CD8-positive, alpha-beta memory T cell (primary cell): ENCODE measurements around the gene HSBP1L1. TPM values are rescaled to one million over a fixed set of nuclear protein-coding genes. Genes with fewer than 3 reads are reported as not detected.
"Not testable (repeated sequence)": the region's sequence is repeated elsewhere in the genome, so short reads cannot be mapped to it uniquely, and the experiment has no call there.

Experiments used
- CTCF ChIA-PET: fragments of 350-600 bp; sonication (Branson Sonifier 250); formaldehyde crosslinking; loops from one replicate; lab custom pipeline; 2021; ENCODE audit warnings: antibody characterized with exemption; lab: Charles Lee
- POLR2A ChIA-PET: fragments of 350-600 bp; sonication (Branson Sonifier 250); formaldehyde crosslinking; loops from one replicate; lab custom pipeline; 2021; ENCODE audit warnings: antibody characterized with exemption; lab: Charles Lee
- DNase-seq, 5 donors: peaks; one replicate each; pipeline versions ENCODE4 v3.0.0 to v3.0.0-alpha.2; 2020 to 2022; ENCODE audit warnings: mixed read lengths in 1 of 5
- H3K27ac ChIP-seq: one replicate; pipeline ENCODE4 v1.7.0; 2013; ENCODE audit warnings: low read depth, mild to moderate bottlenecking, low read length, moderate library complexity
- H3K27me3 ChIP-seq: 2 replicates; pipeline ENCODE4 v1.7.0; 2013; ENCODE audit warnings: low read length, mild to moderate bottlenecking; ENCODE audit not compliant: insufficient read depth, poor library complexity, severe bottlenecking
- H3K36me3 ChIP-seq: 2 replicates; pipeline ENCODE4 v1.7.0; 2013; ENCODE audit warnings: mild to moderate bottlenecking, low read length, moderate library complexity; ENCODE audit not compliant: insufficient read depth
- H3K4me1 ChIP-seq: 2 replicates; pipeline ENCODE4 v1.7.0; 2013; ENCODE audit warnings: mild to moderate bottlenecking, low read length, moderate library complexity; ENCODE audit not compliant: insufficient read depth
- H3K4me3 ChIP-seq: 2 replicates; pipeline ENCODE4 v1.7.0; 2013; ENCODE audit warnings: mild to moderate bottlenecking, low read length
- H3K9me3 ChIP-seq: 2 replicates; pipeline ENCODE4 v1.7.0; 2013; ENCODE audit warnings: mild to moderate bottlenecking, low read length
- H3K27ac Mint-ChIP-seq, 8 donors: one replicate each; pipeline ENCODE4 v1.8.0; 2020 to 2021; ENCODE audit warnings: mixed read lengths in 8 of 8, mild to moderate bottlenecking in 6 of 8, inconsistent platforms in 3 of 8, moderate library complexity in 3 of 8
- H3K27me3 Mint-ChIP-seq, 2 donors: one replicate each; pipeline ENCODE4 v1.8.0; 2020 to 2021; ENCODE audit warnings: mixed read lengths in 2 of 2, mild to moderate bottlenecking in 1 of 2, moderate library complexity in 1 of 2
- H3K36me3 Mint-ChIP-seq, 3 donors: one replicate each; pipeline ENCODE4 v1.8.0; 2020 to 2021; ENCODE audit warnings: mixed read lengths in 3 of 3, inconsistent platforms in 1 of 3, mild to moderate bottlenecking in 1 of 3
- H3K4me1 Mint-ChIP-seq, 3 donors: one replicate each; pipeline ENCODE4 v1.8.0; 2020 to 2021; ENCODE audit warnings: mixed read lengths in 3 of 3, inconsistent platforms in 1 of 3, mild to moderate bottlenecking in 1 of 3
- H3K4me3 Mint-ChIP-seq, 7 donors: one replicate each; pipeline ENCODE4 v1.8.0; 2020 to 2021; ENCODE audit warnings: mixed read lengths in 7 of 7, mild to moderate bottlenecking in 6 of 7, moderate library complexity in 4 of 7, inconsistent platforms in 2 of 7
- H3K9me3 Mint-ChIP-seq, 5 donors: one replicate each; pipeline ENCODE4 v1.8.0; 2020 to 2022; ENCODE audit warnings: mixed read lengths in 5 of 5, mild to moderate bottlenecking in 3 of 5, moderate library complexity in 2 of 5, inconsistent platforms in 1 of 5
- polyA plus RNA-seq: library from polyadenylated mRNA; unstranded; fragments of 300-500 nt; fragmentation: Illumina TruSeq; gene quantifications from one replicate; pipeline ENCODE4 v1.2.3, GENCODE V29; 2021
- total RNA-seq, 2 experiments: library from RNA; stranded (reverse); gene quantifications; one replicate each; pipeline ENCODE4 v1.2.3, GENCODE V29; 2021

HSBP1L1 gene
- total and polyA plus RNA-seq, 3 experiments from 2014 or later = 3.3 to 17.2 (median 4.2) TPM

DNA sequence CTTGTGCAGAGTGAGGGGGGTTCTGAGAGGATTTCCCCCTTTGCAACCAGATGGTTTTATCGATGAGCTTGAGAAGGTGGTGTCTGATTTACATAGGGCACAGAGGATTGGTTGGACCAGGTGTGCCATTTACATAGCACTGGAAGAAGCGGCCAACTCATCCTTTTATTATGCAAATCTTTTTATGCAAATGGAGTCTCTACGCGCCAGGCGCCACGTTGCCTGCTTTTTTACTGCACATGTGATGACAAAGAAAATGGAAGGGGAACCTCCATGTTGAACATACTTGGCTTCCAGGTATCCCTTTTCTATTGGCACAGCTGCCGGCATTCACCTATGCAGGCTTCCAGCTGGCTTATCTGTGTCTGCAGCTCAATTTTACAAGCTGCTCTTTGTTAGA, 42.3 kb downstream of the HSBP1L1 start:
- Histone ChIP-seq H3K36me3 (no peaks in the 10 kb centered on the region), H3K4me3 (no peak overlapping the region), H3K4me1 (no peaks in the 10 kb centered on the region), H3K9me3 (no peaks in the 10 kb centered on the region), H3K27ac (no peak overlapping the region), H3K27me3 (no peaks in the 10 kb centered on the region)
- H3K4me3 Mint-ChIP-seq = no peak overlapping the region
- H3K27me3 Mint-ChIP-seq = peaks cover 0 to 8% of the 10 kb centered on the region in 2 donors
- H3K36me3 Mint-ChIP-seq = peaks cover 1 to 45% (median 4%) of the 10 kb centered on the region in 3 donors
- no peak for DNase-seq
- H3K4me1 Mint-ChIP-seq = no peaks in the 10 kb centered on the region
- POLR2A ChIA-PET = no interaction called here
- H3K27ac Mint-ChIP-seq = no peak overlapping the region
- H3K9me3 Mint-ChIP-seq = peaks cover 0 to 42% (median 8%) of the 10 kb centered on the region in 5 donors
- CTCF ChIA-PET = no interaction called here

DNA sequence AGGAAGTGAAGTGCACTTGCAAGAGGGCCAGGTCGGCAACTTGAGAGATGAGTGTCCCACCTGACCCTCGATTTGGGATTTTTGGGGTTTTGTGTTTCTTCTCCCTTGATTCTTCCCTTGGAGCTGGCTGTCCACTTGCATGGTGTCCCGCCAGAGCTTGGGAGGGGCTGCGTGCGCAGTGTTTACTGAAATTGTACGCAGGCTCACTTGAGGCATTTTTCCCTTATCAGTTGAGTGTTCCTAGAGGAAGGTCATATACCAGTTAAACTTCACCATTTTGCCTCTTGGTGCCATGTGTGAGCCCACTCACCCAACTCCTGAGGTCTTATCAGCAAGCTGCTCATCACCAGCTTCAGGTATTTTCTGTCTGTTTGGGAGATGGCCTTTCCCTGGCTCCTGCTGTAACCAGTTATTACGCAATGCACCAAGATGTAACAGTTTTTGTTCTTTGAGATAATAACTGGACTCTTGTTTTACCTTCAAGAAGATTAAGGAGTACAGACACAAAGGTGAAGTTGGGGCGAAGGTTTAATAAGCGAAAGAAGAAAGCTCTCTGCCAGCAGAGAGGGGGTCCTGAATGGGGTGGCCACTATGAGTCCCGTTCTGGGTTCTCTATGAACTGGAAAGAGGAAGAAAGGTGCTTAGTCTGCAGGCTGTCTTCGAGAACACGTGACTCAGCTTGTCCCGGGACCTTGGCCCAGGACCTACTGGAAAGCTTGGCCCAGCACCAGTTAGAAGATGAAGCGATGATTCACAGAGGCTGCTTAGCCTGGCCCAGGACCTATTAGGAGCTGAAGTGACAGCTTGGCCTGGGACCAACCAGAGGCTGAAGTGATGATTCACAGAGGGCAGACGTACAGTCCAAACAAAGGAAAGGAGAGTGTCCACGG, 45.5 kb downstream of the HSBP1L1 start:
- ChIA-PET CTCF (no interaction called here), POLR2A (no interaction called here)
- H3K9me3 ChIP-seq = peaks cover 4% of the 10 kb centered on the region

DNA sequence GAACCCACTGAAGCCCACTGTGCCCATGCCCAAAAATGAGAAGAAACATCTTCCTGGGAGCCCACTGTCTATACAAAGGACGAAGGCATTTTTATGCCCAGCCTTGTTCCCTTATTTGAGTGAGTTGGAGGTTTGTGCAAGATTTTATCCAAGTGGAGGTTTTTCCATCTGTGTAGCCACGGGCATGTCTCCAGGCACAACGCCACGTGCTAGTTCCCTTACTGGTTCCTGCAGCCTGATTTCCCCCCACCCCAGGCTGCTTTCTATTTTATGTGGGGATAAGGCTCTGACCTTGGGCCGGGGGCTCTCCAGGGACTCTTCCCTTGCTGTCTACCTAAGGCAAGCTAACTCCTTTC, 46.1 kb downstream of the HSBP1L1 start:
- H3K27ac ChIP-seq = no peak overlapping the region
- H3K9me3 Mint-ChIP-seq = peaks cover 0 to 56% (median 18%) of the 10 kb centered on the region in 5 donors
- peaks cover 4% of the 10 kb centered on the region for H3K9me3 ChIP-seq
- H3K4me1 ChIP-seq = no peaks in the 10 kb centered on the region
- H3K36me3 Mint-ChIP-seq = peaks cover 1 to 51% (median 6%) of the 10 kb centered on the region in 3 donors
- CTCF ChIA-PET = no interaction called here
- H3K27me3 Mint-ChIP-seq = peaks cover 0 to 3% of the 10 kb centered on the region in 2 donors
- POLR2A ChIA-PET = no interaction called here
- no peaks in the 10 kb centered on the region for H3K4me1 Mint-ChIP-seq
- H3K36me3 ChIP-seq = no peaks in the 10 kb centered on the region
- peak overlapping the region in 1 of 8 donors; percentile 15 for H3K27ac Mint-ChIP-seq
- no peak overlapping the region for H3K4me3 Mint-ChIP-seq
- no peaks in the 10 kb centered on the region for H3K27me3 ChIP-seq
- DNase-seq = no peak
- no peak overlapping the region for H3K4me3 ChIP-seq

More for the DNA sequence above, 45.5 kb downstream of the HSBP1L1 start:
- no peak overlapping the region for H3K4me3 Mint-ChIP-seq
- peaks cover 0 to 3% of the 10 kb centered on the region in 2 donors for H3K27me3 Mint-ChIP-seq
- H3K4me3 ChIP-seq = no peak overlapping the region
- no peak overlapping the region for H3K27ac ChIP-seq
- no peaks in the 10 kb centered on the region for H3K4me1 Mint-ChIP-seq
- peaks cover 0 to 56% (median 19%) of the 10 kb centered on the region in 5 donors for H3K9me3 Mint-ChIP-seq
- H3K27me3 ChIP-seq = no peaks in the 10 kb centered on the region
- H3K36me3 ChIP-seq = no peaks in the 10 kb centered on the region
- peaks cover 1 to 53% (median 6%) of the 10 kb centered on the region in 3 donors for H3K36me3 Mint-ChIP-seq
- H3K4me1 ChIP-seq = no peaks in the 10 kb centered on the region
- no peak for DNase-seq
- H3K27ac Mint-ChIP-seq = no peak overlapping the region

DNA sequence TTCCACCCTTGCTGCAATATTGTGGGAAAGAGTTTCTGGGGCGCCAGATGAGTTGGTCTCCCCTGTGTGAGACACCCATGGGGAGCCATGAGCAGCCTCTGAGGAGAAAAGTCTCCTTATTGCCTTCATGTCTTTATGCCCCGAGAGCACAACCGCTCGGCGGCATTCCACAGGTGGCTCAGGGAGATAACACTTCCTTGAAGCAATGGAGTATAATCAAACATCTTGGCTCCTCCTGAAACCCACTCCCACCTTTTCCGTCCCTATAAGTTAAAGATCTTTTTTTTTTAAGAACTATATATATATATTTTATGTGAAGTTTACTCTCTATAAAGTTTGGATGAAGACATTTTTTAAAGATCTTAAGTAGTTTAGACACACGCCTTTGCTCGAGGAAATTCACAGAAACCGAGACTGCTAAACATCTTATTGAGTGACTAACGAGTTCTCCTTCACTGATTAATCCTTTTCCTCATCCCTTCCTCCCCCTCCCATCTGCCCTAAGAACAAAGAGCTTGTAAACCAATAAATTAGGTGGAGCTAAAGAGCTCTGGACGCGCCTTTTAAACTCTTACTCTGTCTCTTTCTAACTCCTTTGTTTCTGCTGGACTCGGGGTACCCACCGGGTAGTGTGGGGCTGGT, 47.2 kb downstream of the HSBP1L1 start:
- H3K27ac ChIP-seq, H3K4me3 Mint-ChIP-seq, POLR2A ChIA-PET, H3K27me3 ChIP-seq, H3K4me3 ChIP-seq, H3K4me1 ChIP-seq, H3K27ac Mint-ChIP-seq, DNase-seq, H3K9me3 ChIP-seq, H3K4me1 Mint-ChIP-seq, CTCF ChIA-PET, H3K36me3 ChIP-seq, H3K27me3 Mint-ChIP-seq: not testable (repeated sequence)
- peaks cover 1 to 51% (median 6%) of the 10 kb centered on the region in 3 donors for H3K36me3 Mint-ChIP-seq
- H3K9me3 Mint-ChIP-seq = peaks cover 0 to 54% (median 20%) of the 10 kb centered on the region in 5 donors

DNA sequence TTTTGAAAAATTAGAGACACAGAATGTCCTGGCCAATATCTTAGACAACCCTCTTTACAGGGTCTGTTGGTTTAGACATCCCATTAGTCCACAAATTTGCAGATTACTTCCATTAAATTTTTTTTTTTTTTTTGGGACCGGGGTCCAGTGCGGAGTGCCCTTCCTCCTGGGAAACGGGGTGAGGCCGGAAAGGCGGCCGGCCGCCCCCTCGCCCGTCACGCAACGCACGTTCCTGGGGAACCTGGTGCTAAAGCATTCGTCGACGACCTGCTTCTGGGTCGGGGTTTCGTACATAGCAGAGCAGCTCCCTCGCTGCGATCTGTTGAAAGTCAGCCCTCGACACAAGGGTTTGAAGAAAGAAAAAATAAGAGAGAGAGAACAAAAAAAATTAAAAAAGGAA, 48.3 kb downstream of the HSBP1L1 start:
- H3K4me1 ChIP-seq = no peaks in the 10 kb centered on the region
- Mint-ChIP-seq H3K9me3 (peaks cover 0 to 45% (median 20%) of the 10 kb centered on the region in 5 donors), H3K27me3 (peaks cover 0 to under 1% of the 10 kb centered on the region in 2 donors), H3K27ac (no peak overlapping the region), H3K4me3 (no peak overlapping the region), H3K36me3 (peaks cover 1 to 42% (median 6%) of the 10 kb centered on the region in 3 donors), H3K4me1 (no peaks in the 10 kb centered on the region)
- H3K36me3 ChIP-seq = no peaks in the 10 kb centered on the region
- H3K27me3 ChIP-seq = no peaks in the 10 kb centered on the region
- ChIA-PET CTCF (no interaction called here), POLR2A (no interaction called here)
- H3K9me3 ChIP-seq = peaks cover 4% of the 10 kb centered on the region
- no peak overlapping the region for H3K27ac ChIP-seq
- no peak overlapping the region for H3K4me3 ChIP-seq
- DNase-seq = no peak

Other genes starting within 250 kb of the HSBP1L1 start
- not detected for gene KCNG2, start 166.7 kb upstream of the HSBP1L1 start, total RNA-seq
- gene KCNG2, start 166.7 kb upstream of the HSBP1L1 start, polyA plus RNA-seq = not detected
- gene SLC66A2, start 13.0 kb upstream of the HSBP1L1 start, total RNA-seq = 10 to 100 TPM; 29.9 to 31.7 TPM
- gene SLC66A2, start 13.0 kb upstream of the HSBP1L1 start, polyA plus RNA-seq = 18.3 TPM
- 100 to 1,000 TPM; 198 to 202 TPM for gene TXNL4A, start 23.9 kb downstream of the HSBP1L1 start, total RNA-seq
- 260 TPM for gene TXNL4A, start 23.9 kb downstream of the HSBP1L1 start, polyA plus RNA-seq
- 10 to 100 TPM; 39.7 to 40.6 TPM for gene RBFA, start 69.8 kb downstream of the HSBP1L1 start, total RNA-seq
- gene RBFA, start 69.8 kb downstream of the HSBP1L1 start, polyA plus RNA-seq = 10.0 TPM
- gene ADNP2, start 144.6 kb downstream of the HSBP1L1 start, total RNA-seq = 10 to 100 TPM; 18.5 to 18.9 TPM
- 9.8 TPM for gene ADNP2, start 144.6 kb downstream of the HSBP1L1 start, polyA plus RNA-seq